Inflammatory macrophage (primary cell): ENCODE data around the gene MPZL2.
A peak's percentile ranks its signal among the peaks of the same experiment; 100 is the strongest.

Source experiments
- DNase-seq, 2 donors: peaks; one replicate each; pipeline ENCODE4 v3.0.0-alpha.2; 2020 to 2022

MPZL2 gene

DNA sequence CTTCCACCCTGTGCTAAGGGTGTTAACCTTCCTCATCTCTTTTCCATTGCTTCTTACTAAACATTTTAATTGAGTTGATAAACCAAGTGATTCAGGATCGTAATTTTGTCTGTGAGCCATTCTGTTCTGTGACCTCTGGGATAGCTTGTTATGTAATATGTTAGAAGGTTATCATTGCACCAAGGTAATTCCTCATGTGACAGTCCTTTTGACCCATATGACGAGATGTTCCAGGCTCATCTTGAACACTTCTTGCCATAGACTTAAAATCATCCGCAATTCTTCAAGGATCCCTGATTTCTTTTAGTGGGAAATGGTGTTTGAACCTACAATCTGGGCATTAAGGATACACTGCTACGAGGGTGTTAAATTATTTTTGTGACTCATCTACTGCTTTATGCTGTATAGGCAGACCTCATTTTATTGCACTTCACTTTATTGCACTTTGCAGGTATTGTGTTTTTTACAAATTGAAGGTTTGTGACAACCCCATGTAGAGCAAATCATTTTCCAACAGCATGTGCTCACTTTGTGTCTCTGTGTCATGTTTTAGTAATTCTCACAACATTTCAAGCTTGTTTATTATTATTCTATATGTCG lies 19.0 kb upstream of the MPZL2 start:
- no peak for DNase-seq

DNA sequence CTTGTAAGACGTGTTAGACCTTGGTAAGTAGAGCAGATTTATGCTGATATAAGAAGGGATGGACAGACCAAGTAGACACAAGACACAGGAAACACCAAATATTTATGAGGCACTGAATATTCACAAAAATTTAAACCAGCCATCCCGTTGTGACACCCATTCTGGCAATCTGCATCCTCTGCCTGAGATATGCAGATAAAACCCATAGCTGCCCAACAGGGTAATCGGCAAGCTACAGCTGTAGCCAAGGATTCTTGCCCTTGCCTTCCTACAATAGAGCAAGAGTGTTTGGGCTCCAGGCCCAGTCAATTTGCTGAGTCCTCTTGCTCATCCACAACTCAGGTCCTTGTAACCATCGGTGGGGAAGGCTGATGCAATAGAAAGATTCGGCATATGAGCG lies 18.5 kb upstream of the MPZL2 start:
- no peak for DNase-seq

DNA sequence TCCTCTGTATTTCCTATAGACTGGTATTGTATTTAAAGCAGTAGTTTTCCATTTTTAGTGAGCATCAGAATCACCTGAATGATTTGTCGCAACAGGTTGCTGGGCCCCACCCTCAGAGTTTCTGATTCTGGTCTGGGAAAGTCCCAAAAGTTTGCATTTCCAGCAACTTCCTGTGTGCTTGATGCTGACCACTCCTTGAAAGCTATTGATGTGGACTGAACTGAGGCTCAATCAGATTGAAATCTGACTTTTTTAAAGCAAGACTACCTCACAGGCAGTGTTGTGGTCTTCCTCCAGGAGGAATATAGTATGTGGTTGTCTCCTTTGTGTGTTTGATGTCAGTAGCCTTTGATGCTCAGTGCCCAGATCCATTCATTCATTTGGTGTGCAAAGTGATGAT lies 17.2 kb upstream of the MPZL2 start:
- DNase-seq: no peak

DNA sequence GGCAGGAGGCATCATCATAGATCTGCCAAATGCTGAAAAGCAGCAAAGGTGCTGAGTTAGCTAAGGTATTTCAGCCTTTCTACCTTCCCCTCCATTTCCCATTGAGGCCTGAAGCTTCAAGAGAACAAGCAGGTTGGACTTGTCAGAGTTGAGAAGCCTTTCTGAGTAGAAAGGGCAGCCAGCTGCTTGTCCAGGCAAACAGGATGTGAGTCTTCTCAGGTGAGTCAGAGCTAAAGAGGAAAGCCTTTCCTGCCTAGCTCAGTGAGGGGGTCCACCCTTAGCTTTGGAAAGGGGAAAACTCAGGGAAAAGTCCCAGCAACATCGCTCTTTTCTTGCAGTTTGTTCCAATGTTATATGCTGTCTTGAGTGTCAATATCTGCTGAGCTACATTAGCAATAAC lies 13.2 kb upstream of the MPZL2 start:
- DNase-seq: no peak

DNA sequence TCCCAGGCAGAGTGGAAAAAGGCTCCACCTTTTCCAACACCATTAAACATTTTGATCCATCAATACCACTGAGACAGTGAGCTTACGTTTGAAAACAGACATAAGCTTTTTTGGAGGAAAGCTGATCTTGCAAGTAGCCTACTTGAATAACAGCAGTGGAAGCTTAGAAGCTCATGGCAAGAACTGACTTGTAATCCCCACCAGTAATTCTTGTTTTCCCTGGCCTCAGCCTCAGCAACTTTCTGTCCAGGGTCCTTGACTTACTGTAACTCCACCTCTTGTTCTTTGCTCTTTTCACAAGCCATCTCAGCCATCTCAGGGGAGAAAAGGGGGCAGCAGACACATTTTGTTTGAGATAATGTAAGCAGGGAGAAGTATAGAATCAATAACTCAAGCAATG lies 12.3 kb upstream of the MPZL2 start:
- no peak for DNase-seq

DNA sequence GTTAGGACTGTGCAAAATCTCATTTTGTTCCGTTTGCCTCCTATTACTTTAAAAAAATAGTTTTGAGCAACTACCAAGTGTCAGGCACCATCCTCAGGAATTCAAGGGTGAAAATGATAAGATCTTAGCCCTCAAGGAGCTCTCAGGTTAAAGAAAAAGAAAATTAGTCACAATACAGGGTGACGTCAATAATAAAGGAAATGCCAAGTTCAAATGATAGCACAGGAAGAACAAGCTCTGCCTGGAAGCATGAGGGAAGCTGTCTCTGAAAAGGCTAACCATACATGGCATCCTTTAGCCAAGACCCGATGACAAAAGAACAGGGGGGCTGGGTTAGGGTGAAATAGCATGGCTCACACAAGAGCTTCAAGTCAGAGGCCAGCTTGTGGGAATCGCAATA lies 11.1 kb upstream of the MPZL2 start:
- DNase-seq: no peak

DNA sequence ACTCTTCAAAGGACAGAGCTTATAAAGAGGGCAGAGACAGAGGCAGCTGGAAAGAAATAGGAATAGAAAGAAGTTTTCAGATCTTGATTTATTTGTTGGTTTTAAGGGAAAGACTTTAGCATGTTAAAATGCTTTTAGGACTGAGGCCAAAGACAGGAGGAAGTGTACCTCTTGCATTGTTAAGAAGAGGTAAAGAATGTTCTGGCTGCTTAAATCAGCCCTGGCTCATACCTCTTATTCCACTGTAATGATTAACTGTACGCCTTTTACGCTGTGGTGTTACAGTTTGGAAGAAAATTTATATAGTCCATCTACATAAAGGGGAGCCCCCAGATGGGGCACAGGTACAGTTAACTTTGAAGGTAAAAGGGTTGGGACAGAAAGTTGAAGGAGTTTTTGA lies 10.1 kb upstream of the MPZL2 start:
- DNase-seq: no peak

DNA sequence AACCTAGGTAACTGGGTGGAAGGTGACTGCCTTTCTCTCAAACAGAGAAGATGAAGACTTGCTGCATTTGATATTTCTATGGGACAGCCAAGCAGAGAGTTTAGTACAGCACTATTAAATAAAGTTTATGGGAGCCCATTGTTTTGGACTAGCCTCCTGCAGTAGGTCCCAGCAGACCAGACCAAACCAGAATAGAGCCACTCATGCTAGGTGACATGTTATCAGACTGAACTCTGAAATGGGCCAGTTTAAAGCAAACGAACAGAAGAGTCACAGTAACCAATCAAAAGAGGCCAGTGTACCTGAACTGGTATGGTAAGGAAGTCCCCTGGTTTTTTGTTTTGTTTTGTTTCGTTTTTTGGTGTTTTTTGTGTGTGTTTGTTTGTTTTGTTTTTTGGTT lies 7.9 kb upstream of the MPZL2 start:
- no peak for DNase-seq

DNA sequence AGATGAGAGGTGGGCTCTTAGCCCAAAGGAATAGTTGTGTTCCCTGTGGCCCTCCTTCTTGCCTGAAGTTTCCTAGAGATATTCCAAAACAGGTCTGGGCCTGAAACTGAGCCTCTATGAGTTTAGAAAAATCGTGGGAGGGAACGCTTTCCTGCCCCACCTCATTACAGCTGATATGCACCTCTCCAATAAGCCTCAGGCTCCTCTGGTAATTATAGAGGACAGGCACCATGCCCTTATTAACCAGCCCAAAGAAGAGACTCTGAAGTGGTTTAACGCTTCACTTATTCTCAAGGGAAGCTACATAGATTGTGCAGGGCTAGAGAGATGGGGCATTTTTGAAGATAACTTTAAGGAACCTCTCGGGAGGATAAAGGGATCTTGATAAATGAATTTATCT lies 3.4 kb upstream of the MPZL2 start:
- DNase-seq: no peak

DNA sequence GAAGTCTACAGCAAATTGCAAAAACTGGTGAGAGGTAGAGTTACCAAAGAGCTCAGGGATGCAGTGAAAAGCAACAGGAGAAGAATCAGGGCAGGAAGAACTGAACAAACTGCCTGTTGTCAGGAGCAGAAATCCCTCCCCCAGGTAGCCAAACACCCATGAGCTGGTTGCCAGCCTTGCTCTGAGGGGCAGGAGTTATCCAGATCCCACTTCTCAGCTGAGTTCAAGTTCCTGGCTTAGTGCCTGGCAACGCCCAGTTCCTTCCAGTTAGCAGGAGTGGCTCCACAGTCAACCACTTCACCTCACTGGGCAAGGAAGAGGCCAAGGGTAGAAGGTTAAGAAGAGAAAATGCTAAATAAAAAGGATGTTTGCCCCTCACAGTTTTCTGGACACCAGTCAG lies 1.9 kb upstream of the MPZL2 start:
- no peak for DNase-seq

DNA sequence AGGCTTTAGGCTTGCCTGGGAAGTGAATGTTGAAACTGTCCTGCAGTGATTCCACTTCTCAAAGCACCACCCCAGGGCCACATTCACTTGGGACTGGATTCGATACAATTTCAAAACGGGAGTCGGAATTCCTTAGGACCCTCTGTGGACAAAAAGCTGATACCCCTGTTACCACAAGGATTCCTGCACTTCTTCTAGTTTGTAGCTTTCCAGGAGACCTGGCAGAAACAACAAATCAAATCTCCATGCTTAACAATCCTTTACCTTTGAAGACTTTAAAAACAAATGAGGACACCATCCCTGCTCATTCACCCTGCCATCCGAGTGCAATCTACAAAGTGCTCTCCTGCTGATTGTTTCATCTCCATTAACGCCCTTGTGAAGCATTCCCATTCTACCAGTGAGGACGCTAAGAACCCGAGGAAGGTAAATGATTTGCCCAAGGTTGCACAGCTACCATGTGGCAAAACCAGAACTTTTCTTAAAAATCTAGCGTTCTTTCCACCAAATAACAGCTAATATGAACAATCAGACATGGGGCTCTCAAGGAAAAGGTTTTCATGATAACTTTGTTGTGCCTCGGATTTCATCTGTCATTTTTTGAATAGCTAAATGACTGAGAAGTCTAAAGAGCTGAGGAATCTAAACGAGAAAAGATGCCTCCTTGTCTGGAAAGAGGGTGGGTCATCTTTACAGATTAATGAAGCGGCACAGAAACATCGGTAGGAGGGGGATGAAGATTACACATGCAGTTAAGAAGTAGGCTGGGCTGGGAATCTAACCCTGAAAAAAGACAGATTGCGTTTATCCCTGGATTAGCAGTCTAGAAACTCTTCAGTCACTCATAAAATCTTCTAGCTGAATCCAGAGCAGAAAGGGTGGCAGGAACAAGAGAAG lies 720 bp upstream of the MPZL2 start:
- DNase-seq: no peak

DNA sequence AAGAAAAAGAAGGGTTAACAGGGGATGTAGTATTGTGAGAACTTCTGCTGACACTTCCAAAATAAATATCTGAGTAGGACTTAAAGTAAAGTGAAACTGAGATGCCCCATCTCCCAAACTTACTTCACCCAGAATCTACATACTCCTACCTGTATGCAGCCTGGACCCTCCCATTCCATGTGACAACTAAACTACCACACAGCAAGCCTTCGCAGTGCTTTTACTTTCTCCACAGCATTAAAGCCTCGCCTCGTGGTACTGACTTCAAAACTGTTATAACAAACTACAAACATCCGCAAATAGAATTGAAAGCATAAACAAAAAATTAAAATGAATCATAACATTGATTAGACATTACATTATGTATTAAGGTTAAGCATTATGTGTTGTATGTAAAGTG lies 985 bp downstream of the MPZL2 start:
- DNase-seq: no peak

DNA sequence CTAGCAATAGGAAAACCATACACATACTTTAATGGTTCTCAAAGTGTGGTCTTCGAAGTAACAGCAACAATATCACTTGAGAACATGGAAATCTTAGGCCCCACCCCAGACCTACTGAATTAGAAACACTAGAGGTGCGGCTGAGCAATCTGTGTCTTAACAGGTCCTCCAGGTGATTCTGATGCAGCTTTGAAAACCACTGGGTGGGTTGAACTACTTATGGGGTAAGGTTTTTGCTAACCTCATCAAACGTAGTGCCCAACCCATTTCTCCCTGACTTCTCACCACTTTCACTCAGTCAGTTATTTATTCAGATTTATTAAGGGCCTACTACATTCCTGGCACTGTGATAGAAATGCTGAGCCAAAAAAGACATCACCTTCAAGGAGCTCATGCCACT lies 3.7 kb downstream of the MPZL2 start:
- no peak for DNase-seq

DNA sequence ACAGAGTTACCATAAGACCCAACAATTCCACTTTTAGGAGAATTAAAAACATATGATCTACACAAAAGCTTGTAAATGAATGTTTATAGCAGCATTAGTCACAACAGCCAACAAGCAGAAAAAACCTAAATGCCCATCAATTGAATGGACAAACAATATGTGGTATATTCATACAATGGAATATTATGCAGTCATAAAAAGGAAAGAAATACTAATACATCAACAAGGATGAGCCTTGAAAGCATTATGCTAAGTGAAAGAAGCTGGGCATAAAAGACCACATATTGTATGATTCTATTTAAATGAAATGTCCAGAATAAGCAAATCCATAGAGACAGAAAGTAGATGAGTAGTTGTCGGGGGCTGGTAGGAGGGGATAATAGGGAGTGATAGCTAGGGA lies 5.0 kb downstream of the MPZL2 start:
- DNase-seq: no peak

DNA sequence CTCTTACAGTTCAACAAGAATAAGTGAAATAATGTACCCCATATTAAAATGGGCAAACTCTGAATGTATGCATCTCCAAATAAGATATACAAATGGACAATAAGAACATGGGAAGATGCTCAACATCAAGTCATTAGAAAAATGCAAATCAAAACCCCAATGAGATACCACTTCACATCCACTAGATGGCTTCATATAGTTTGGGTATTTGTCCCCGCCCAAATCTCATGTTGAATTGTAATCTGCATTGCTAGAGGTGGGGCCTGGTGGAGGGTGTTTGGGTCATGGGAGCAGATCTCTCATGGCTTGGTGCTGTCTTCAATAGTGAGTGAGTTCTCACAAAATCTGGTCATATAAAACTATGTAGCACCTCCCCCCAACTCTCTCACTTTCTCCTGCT lies 5.7 kb downstream of the MPZL2 start:
- no peak for DNase-seq

DNA sequence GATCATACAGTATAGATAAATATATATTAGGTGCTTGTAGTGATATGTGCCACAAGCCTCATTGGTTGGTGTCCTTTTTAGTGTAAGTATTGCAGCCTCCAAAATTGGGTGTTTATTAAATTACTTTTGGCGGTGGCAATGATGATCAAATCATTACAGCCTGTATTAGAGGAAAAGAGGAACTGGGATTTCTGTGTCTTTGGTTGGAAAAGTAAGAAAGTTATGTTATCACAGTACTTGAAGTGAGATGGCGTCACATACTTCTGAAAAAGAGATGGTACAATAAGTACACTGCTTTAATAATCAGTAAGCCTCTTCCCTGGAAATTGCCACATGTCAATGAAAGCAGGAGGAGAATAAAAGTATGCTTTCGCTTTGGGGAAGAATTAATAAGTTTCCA lies 11.4 kb downstream of the MPZL2 start:
- DNase-seq: peak in 1 of 2 donors; percentile 46

DNA sequence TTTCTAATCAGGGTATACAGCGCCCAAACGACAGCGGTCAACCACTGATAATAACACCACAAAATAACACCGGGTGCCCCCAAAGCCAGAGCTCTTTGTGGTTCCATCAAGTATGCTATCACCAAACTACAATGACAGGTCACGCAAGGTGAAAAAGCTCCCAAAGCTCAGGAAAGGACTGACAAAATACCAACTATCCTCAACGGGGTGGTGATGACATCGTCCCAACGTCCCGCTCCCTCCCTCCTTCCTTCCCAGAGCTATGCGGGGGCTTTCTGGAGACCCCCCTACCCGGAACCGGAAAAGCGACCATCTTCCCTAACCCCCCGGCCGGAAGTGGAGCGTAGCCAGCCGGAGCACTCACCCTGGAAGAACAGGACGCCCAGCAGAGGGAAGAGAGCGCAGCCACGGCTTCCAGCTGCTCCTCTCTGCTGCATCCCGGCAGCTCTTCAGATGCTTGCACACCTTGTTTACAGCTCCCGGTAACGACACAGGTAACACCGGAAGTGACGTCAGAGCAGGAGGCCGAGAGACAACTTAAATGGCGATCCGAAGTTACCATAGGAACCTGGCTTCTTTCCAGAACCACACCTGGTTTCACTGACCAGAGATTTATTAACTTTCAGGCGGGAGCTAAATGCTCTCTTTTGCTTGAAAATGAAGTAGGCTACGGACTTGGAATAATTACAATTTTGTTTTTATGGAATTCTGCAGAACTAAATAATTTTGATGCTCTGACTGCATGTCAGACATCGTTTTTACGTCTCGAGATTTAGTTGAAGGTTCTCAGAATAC lies 12.0 kb downstream of the MPZL2 start, which contains the start of gene MPZL3:
TSS of gene MPZL3 (minus strand) at position 508 of the 795 bp plus-strand sequence. CDS start at position 437, 71 bp downstream.
- DNase-seq: peak; percentile 50 to 73

DNA sequence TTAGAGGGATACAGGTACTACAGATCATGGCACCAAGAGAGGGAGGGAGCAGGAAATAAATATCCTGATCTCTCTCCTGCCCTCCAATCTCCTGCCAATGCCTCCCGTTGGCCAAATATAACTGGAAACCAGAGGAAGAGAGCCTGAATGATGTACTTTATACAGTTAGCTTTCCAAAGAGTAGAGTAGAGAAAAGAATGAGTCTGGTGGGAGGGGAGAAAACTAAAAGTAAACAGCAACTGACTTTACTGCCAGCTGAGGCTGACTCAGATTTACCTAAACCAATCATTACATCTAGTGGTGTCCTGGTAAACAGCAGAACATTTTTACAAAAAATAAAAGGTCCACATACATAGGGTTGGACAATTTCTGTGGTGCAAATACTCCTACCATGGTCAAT lies 17.1 kb downstream of the MPZL2 start:
- DNase-seq: no peak

DNA sequence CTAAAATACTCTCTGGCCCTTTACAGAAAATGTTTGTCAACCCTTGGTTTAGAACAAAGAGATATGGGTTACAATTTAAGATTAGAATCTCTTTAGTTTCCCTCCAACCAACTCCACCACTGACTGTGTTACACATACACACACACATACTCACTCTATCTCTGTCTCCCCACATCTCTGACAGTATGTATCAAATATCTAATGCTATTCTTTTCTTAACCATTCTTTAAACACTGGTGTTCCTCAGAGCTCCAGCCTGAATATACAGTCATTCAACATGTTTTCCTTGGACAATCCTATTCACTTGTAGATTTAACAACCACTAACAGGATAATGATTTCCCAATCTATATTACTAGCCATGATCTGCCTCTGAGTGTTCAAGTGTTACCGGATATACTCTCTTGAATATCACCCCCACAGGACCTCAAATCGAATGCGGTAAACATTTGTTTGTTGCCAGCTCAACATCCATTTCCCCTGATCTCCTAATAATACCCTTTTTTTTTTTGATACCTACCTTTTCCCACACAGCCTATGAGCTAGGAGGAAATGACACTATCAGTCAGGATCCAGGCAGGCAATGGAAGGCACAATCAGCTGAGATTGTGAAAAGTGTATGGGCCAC lies 18.0 kb downstream of the MPZL2 start:
- no peak for DNase-seq

DNA sequence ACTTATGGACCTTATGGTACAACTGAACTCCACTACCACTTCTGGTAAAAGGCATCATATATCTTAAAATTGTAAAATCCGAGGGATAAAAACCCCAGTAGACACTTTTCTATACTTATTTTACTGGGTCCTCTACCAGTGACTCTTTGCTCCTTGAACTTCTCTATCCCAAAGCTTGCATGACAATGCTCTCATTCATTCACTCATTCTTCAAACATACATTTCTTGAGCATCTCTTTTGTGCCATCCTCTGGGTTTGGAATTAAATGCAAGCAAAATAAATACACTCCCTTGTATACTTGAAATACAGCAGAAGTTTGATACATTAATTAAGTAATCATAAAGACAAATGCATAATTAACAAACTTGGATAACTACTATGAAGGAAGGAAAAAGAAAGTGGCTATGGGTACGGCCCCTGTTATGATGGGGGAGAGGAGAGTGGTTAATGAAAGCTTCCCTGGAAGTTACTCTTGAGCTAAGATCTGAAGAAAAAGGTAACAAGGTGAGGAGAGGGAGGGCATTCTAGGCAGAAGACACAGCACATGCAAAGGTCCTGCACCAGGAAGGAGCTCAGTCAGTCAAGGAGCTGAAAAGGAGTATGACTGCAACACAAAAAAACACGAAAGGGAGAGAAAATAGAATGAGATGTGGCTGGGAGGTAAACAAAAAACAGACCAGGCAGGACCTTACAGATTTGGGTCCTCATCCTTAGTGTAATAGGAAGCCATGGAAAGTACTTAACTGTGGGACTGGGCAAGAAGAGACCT lies 19.9 kb downstream of the MPZL2 start:
- DNase-seq: no peak

DNA sequence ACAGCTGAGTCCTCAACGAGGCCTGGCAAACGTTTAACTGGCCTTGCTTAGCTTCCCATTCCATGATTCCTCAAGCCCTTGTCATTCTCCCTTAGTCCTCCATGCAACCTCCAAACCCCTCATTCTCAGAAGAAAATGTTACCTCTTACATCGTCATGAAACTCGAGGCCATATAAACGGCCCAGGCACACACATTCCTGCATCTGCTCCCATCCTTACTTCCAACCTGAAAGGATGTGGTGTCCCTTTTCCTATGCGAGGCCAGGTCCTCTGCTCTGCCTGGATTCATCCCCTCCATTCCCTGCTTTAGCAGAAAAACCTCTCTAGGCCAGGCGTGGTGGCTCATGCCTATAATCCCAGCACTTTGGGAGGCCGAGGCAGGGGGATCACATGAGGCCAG lies 20.9 kb downstream of the MPZL2 start:
- no peak for DNase-seq

DNA sequence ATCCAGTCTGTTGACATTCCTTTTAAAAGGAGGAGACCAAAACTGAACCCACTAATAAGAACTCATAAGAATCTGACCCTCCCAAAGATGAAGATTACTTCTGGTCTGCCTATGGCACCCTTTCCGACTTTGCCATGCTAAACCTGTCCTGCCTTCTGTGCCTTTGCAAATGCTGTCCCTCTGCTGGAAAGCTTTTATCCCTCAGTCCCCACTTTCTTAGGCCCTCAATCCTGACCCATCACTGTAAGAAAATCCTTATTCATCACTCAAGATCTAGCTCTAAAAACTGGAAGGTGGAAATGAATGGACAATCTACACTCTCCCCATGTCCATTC lies 22.4 kb downstream of the MPZL2 start:
- DNase-seq: no peak
